ENCODE measurements around the gene SLC25A20.
"Not testable (repeated sequence)": the region's sequence is repeated elsewhere in the genome, so short reads cannot be mapped to it uniquely, and the experiment has no call there.

Gene SLC25A20

DNA sequence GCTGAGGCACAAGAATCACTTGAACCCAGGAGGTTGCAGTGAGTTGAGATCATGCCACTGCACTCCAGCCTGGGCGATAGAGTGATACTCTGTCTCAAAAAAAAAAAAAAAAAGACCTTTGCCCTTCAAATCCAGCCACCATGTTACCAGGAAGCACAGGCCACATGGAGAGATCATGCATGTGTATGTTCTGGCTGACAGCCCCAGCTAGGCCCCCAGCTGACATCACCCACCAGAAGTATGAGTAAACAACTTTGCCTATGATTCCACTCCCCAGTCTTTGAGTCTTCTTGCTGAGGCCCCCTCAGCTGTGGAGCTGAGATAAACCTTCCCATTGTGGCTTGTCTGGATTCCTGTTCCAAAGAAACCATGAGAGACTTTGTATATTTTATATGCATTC is 16.6 kb upstream of the SLC25A20 start:
- Histone ChIP-seq H2AFZ (ENCODE audit: low read length) (no peak overlapping the region), H3F3A (ENCODE audit: low read depth) (0 out of 2 replicates have a peak, but pooled peaks cover 3% of the 10 kb centered on the region)
- TF ChIP-seq, protein P1, sequence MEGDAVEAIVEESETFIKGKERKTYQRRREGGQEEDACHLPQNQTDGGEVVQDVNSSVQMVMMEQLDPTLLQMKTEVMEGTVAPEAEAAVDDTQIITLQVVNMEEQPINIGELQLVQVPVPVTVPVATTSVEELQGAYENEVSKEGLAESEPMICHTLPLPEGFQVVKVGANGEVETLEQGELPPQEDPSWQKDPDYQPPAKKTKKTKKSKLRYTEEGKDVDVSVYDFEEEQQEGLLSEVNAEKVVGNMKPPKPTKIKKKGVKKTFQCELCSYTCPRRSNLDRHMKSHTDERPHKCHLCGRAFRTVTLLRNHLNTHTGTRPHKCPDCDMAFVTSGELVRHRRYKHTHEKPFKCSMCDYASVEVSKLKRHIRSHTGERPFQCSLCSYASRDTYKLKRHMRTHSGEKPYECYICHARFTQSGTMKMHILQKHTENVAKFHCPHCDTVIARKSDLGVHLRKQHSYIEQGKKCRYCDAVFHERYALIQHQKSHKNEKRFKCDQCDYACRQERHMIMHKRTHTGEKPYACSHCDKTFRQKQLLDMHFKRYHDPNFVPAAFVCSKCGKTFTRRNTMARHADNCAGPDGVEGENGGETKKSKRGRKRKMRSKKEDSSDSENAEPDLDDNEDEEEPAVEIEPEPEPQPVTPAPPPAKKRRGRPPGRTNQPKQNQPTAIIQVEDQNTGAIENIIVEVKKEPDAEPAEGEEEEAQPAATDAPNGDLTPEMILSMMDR (conservative IDR thresholded peaks at IDR 0.05; ENCODE audit: low read length), result no peak
- no peak for TF ChIP-seq EZH2phosphoT487 (IDR thresholded peaks at IDR 0.05; ENCODE audit: borderline replicate concordance)

DNA sequence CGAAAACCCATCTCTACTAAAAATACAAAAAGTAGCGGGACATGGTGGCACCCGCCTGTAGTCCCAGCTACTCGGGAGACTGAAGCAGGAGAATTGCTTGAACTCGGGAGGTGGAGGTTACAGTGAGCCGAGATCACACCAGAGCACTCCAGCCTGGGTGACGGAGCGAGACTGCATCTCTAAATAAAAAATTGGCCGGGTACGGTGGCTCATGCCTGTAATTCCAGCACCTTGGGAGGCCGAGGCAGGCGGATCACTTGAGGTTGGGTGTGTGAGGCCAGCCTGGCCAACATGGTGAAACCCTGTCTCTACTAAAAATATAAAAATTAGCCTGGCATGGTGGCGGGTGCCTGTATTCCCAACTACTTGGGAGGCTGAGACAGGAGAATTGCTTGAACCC is 8.3 kb upstream of the SLC25A20 start:
- H3F3A ChIP-seq (ENCODE audit: low read depth), result not testable (repeated sequence)

More for the DNA sequence above, 16.6 kb upstream of the SLC25A20 start:
- no peaks in the 10 kb centered on the region for H3K9me3 ChIP-seq (ENCODE audit: insufficient read depth, low read depth, low read length)
- no peaks in the 10 kb centered on the region for H3K36me3 ChIP-seq (ENCODE audit: insufficient read depth, low read length)
- peaks cover 9% of the 10 kb centered on the region for H3K4me1 ChIP-seq (ENCODE audit: insufficient read depth, low read length, poor library complexity, severe bottlenecking)
- H3K9me2 ChIP-seq (replicated peaks; ENCODE audit: low read depth, low read length), result no peaks in the 10 kb centered on the region
- peaks cover 14% of the 10 kb centered on the region for H4K20me1 ChIP-seq (ENCODE audit: insufficient read depth, low read length, poor library complexity, severe bottlenecking)
- peaks cover 17% of the 10 kb centered on the region for H3K79me2 ChIP-seq (ENCODE audit: insufficient read depth, low read length)
- H3K4me2 ChIP-seq (ENCODE audit: low read depth, low read length, poor library complexity, severe bottlenecking), result no peak overlapping the region
- H3K4me3 ChIP-seq (ENCODE audit: low read length, poor library complexity, severe bottlenecking), result no peak overlapping the region
- H3K9ac ChIP-seq (ENCODE audit: low read depth, low read length, poor library complexity, severe bottlenecking), result no peak overlapping the region
- no peaks in the 10 kb centered on the region for H3K27me3 ChIP-seq (ENCODE audit: insufficient read depth, low read length, poor library complexity, severe bottlenecking)

DNA sequence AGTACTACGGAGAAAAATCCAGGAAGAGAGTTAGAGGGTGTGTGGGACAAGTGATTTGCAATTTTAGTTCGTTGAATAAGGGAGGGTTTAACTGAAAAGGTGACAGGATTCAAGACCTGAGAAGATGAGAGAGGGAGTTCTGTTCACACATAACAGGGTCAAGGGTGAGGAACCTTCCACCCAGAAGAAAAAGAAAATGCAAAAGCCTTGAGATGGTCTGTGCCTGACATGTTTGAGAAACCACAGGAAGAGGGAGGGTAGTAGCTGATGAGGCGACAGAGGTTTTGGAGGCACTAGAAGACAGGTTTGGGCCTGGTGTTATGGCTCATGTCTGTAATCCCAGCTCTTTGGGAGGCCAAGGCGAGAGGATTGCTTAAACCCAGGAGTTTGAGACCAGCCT is 591 bp upstream of the SLC25A20 start:
- peak overlapping the region; percentile 69 for H3K9ac ChIP-seq (ENCODE audit: low read depth, low read length, poor library complexity, severe bottlenecking)
- peak overlapping the region; percentile 80 for H3K4me3 ChIP-seq (ENCODE audit: low read length, poor library complexity, severe bottlenecking)

More for the DNA sequence above, 8.3 kb upstream of the SLC25A20 start:
- H3K4me1 ChIP-seq (ENCODE audit: insufficient read depth, low read length, poor library complexity, severe bottlenecking); H3K27me3 ChIP-seq (ENCODE audit: insufficient read depth, low read length, poor library complexity, severe bottlenecking); H4K20me1 ChIP-seq (ENCODE audit: insufficient read depth, low read length, poor library complexity, severe bottlenecking); H3K9me3 ChIP-seq (ENCODE audit: insufficient read depth, low read depth, low read length); H3K79me2 ChIP-seq (ENCODE audit: insufficient read depth, low read length); H3K9ac ChIP-seq (ENCODE audit: low read depth, low read length, poor library complexity, severe bottlenecking); H3K36me3 ChIP-seq (ENCODE audit: insufficient read depth, low read length); H3K9me2 ChIP-seq (replicated peaks; ENCODE audit: low read depth, low read length); H2AFZ ChIP-seq (ENCODE audit: low read length); H3K4me2 ChIP-seq (ENCODE audit: low read depth, low read length, poor library complexity, severe bottlenecking); H3K4me3 ChIP-seq (ENCODE audit: low read length, poor library complexity, severe bottlenecking): not testable (repeated sequence)

More for the DNA sequence above, 591 bp upstream of the SLC25A20 start:
- H3F3A ChIP-seq (ENCODE audit: low read depth), result no peaks in the 10 kb centered on the region
- TF ChIP-seq, protein P1 (conservative IDR thresholded peaks at IDR 0.05; ENCODE audit: low read length), result no peak
- TF ChIP-seq EZH2phosphoT487 (IDR thresholded peaks at IDR 0.05; ENCODE audit: borderline replicate concordance), result no peak
- H3K27me3 ChIP-seq (ENCODE audit: insufficient read depth, low read length, poor library complexity, severe bottlenecking), result no peaks in the 10 kb centered on the region
- peaks cover 26% of the 10 kb centered on the region for H3K4me1 ChIP-seq (ENCODE audit: insufficient read depth, low read length, poor library complexity, severe bottlenecking)
- H3K4me2 ChIP-seq (ENCODE audit: low read depth, low read length, poor library complexity, severe bottlenecking), result peak overlapping the region; percentile 92
- H4K20me1 ChIP-seq (ENCODE audit: insufficient read depth, low read length, poor library complexity, severe bottlenecking), result no peaks in the 10 kb centered on the region
- peak overlapping the region; percentile 99 for H2AFZ ChIP-seq (ENCODE audit: low read length)
- no peaks in the 10 kb centered on the region for H3K36me3 ChIP-seq (ENCODE audit: insufficient read depth, low read length)
- no peaks in the 10 kb centered on the region for H3K9me3 ChIP-seq (ENCODE audit: insufficient read depth, low read depth, low read length)
- H3K9me2 ChIP-seq (replicated peaks; ENCODE audit: low read depth, low read length), result no peaks in the 10 kb centered on the region
- peaks cover 9% of the 10 kb centered on the region; the same call in 1 of the 2 replicates for H3K79me2 ChIP-seq (ENCODE audit: insufficient read depth, low read length)
